Measurements from ENCODE around the gene GRIK3.

The GRIK3 gene

DNA sequence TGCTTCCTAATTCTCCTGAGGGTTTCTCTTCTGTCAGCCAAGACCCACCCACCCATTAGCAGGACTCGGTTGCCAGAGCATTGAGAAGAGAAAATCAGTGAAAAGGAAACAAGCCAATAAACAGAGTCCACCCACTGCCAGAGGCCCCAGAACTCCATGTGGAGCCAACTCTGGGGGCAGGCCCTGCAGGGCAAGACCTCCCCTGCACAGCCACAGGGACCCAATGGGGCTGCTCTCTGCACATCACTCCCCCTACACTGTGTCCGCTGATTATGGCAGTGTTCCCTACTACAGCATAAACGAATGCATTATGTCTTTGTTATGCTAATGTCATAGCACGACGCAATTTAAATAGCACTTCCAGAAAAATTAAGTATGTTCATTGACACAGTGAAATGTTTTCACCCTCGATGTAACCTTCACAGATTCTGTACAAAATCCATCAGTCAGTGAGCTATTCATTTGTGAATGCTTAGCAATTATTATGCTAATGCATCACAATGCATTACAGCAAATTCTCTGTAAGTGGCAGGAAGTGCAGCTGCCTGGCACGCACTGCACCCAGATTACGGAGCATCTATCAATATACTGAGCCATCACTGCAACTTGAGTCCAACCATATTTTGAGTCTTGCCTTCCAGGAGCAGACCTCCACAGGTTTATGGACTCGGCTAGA lies 56.4 kb downstream of the GRIK3 start:
- DNase-seq = no peak

- DNase-seq = no peak
Observed at GRCh38 chr1:36975642-36976041, 58.7 kb downstream of the GRIK3 start.

DNA sequence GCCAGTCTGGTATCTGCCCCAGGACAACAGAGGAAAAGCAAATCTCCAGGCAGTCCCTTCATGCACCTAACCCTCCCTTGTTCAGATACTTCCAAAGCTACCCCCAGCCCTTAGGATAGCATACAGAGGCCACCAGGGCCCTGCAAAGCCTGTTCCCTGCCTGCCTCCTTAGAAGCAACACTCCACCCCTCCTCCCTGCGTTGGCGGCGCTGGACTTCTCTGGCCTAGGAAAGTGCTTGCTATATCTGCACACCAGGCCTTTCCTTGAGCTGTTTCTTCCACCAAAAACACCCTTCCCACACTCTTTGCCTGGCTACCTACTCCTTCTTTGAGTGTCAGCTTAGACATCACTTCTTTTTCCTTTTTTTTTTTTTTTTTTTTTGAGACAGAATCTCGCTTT lies 61.3 kb downstream of the GRIK3 start:
- no peak for DNase-seq

DNA sequence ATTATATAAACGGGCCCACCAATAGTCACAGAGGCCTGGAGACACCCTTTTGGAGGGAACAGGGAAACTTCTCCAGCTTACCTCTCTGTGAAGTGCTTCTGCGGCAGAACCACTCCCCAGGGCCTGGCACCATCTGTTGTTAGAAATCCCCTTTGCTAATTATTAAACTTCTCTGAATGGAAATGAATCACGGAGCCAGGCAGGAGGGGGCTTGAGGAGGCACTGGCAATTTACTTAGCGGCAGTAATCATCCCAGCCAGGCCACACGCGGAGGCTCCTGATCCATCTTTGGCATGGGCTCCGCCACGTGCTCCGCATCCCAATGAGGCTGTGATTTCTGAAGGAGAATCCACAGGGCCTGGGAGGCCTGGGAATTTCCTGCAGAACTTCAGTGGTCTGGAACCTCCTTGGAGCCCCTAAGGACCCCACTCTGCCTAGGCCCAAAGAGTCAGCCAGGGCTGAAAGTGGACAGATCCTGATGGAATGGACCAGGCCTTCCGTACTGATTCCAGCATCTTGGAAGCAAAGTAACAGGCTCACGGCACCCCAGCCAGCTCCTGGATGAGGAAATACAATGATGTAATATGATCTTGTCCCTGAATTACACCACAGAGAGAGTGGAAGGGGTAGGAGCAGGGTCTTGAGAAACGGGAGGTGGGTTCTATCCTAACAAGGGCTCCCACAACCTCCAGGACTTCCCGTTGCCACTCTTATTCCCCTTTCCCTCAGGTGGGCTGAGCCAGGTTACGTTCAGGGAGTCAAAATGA lies 62.3 kb downstream of the GRIK3 start:
- no peak for DNase-seq

DNA sequence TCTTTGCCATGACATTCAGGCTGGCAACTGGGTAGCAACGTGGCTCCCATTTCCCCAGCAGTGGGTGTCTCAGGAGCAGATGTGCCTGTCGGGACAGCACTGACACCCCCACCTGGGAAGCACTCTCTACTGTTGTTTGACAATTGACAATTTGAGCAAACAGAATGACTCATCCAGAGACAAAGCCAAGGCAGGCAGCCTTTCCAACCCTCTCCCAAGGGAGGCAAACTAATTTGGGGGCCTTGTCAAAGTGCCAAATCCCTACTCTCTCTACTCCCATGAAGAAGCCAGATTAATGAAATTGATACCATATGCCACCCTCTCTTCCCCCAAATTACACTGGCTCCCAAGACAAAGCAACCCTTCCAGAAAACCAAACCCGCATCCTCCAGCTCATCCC lies 65.6 kb downstream of the GRIK3 start:
- DNase-seq = no peak

- DNase-seq = no peak
Observed at GRCh38 chr1:36966242-36966641, 68.1 kb downstream of the GRIK3 start.

GRCh38 chr1:36965275-36966159 lies 68.8 kb downstream of the GRIK3 start:
- DNase-seq = no peak

GRCh38 chr1:36964830-36965229 lies 69.5 kb downstream of the GRIK3 start:
- no peak for DNase-seq

DNA sequence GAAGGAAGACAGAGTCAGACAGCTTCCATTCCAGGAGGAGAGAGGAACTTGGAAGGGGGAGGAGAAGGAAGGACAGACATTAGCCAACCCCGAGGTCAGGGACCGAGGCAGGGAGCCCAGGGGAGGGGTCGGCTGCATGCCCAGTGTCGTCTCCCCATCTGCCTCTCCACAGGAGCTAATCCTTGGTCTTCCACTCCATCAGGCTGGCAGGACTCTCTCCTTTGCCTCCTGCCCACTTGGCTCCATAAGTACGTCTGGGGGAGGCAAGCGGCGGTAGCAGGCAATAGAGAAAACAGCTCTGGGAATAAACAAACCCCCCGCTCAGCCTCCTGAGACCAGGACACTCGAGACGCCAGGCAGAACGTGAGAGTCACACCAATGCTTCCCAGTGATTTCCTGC lies 71.3 kb downstream of the GRIK3 start:
- peak in 6 of 14 donors; percentile 1 to 83 (median 28) for DNase-seq

- DNase-seq = no peak
Observed at GRCh38 chr1:36961062-36961615, 73.2 kb downstream of the GRIK3 start.

GRCh38 chr1:36956570-36956969 lies 77.7 kb downstream of the GRIK3 start:
- no peak for DNase-seq

DNA sequence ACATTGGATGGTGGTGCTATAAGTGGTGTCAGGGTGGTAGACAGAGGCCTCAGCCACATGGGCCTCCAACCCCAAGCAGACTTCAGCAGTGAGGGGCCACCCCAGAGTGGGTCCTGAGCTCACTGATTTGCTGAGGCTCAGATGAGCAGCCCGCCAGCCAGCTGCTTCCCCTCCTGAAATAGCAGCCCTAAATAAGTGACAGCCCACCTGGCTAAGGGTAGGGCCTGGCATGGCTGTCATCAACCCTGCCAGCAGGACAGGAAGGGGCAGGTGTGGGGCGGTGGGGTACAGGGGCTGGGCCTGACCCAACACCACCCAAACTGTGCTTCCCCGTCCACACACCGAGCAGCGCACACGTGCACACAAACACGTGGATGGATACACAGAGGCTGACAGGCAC lies 79.3 kb downstream of the GRIK3 start:
- no peak for DNase-seq

- DNase-seq = peak in 2 of 14 donors; percentile 4 to 66
Observed at GRCh38 chr1:36953061-36953460, 81.3 kb downstream of the GRIK3 start.

- no peak for DNase-seq
Observed at GRCh38 chr1:36951761-36952160, 82.6 kb downstream of the GRIK3 start.

DNA sequence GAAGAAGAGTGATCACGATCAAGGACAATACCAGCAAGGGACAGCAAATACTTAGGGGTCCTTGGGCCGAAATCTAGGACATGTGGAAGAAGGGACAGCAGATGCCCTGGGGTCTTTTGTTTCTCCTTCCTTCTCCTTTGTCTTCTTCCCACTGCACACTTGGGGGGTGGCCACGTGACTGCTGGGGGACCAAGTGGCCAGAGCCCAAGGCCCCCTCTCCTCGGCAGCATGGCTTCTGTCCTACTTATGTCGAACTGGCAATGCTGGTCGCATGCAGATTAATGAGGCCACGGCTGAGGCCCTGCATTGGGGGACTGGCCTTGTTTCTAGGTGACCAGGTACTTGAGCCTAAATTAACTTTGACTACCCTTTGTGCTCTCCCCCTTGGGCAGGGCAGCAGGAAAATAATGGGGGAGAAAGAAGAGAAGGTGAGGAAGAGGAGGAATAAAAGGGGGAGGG lies 83.0 kb downstream of the GRIK3 start:
- DNase-seq = peak in 1 of 14 donors; percentile 25

GRCh38 chr1:36950604-36951291 lies 83.6 kb downstream of the GRIK3 start:
- DNase-seq = no peak

DNA sequence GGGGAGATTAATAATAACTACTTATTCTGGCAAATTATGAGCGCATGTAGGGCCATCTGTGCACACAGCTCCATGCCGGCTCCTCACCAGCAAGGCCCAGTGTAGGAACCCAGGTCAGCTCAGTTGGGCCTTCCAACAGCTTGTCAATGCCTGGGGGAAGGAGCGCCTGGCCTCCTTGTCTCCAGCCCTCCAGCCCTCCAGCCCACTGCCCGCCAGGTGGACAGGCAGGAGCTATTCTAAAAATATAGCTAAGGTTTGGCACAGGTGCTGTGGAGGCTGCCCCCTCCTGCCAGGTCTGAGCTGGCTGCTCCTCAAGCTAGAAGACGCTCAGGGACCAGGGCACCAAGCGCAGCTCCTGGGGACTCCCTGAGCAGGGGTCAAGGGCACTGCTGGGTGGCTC lies 85.7 kb downstream of the GRIK3 start:
- peak in 1 of 14 donors; percentile 62 for DNase-seq

- no peak for DNase-seq
Observed at GRCh38 chr1:36948147-36948546, 86.2 kb downstream of the GRIK3 start.

DNA sequence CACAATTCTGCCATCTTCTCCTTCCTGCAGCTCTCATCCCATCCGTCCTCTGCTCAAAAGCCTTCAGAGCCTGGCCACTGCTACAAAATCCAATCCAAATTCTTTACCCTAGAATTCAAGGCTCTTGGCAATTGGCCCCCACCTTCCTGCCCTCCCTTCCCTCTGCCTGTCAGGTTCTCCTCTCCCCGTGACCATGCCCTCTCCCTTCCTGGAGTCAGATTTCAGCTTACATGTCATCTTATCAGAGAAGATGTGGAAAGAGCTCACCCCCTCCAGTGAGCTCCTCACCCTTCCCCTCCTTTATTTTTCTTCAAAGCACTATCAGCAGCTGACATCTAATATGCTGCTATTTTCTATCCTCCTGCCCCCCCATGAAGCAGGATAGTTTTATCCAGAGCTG lies 86.9 kb downstream of the GRIK3 start:
- no peak for DNase-seq

DNA sequence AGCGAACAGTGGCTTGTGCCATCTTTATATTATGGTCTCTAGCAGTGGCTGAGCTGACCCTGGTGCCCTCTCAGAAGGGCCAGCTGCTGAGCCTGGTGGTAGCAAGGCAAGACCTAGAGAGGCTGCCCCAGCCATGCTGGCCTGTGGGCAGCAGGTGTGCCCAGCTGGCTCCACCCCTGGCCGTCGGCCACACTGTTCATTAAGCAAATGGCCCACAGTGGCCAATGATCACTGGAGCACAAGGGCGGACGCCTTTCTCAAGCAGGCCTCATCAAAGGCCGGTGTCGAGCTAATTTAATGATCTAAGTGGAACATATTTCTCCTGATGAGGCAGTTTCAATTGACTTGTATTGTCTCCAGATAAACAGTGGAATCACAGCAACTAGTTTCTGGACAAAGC lies 89.4 kb downstream of the GRIK3 start:
- DNase-seq = no peak

DNA sequence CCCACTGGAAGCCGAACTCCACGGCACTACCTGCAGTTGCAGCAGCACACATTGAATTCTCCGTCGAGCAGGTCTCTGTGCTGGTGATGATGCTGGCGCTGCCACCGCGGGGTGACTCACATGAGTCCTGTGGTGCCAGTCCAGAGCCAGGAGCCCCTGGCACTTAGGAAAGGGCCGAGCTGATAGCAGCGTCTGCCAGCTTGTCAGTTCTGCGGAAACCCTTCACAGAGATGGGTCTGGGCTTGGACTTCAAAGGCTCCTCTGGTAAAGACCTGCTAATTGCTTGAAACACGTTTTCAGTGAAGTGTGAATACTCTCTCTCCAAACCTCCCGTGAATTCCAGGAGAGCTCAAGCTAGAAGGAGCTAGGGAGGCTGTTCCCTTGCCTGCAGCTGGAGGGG lies 92.2 kb downstream of the GRIK3 start:
- DNase-seq = peak in 1 of 14 donors; percentile 42

Data from C1 segment of cervical spinal cord (tissue), 14 donors.